ENCODE data around the gene MYD88.
A peak's percentile ranks its signal among the peaks of the same experiment; 100 is the strongest.

The MYD88 gene

GRCh38 chr3:38153221-38153620, 14.8 kb downstream of the MYD88 start:
- TF ChIP-seq TEAD4 (IDR thresholded peaks at IDR 0.05) (no peak), CREB1 (IDR thresholded peaks at IDR 0.05; ENCODE audit: low read depth) (no peak), USF1 (IDR thresholded peaks at IDR 0.05) (no peak), TAF1 (IDR thresholded peaks at IDR 0.05; ENCODE audit: low read depth) (no peak), MAX (IDR thresholded peaks at IDR 0.05) (no peak), EGR1 (IDR thresholded peaks at IDR 0.05) (no peak)

- TF ChIP-seq EP300 (IDR thresholded peaks at IDR 0.05; ENCODE audit: borderline replicate concordance), result peak; percentile 57; the same call in 1 of the 2 replicates
- peak; percentile 44; the same call in 1 of the 2 replicates for TF ChIP-seq TEAD4 (IDR thresholded peaks at IDR 0.05)
- TF ChIP-seq TCF12 (IDR thresholded peaks at IDR 0.05; ENCODE audit: low read depth), result peak; percentile 34; the same call in 1 of the 2 replicates
- TF ChIP-seq CEBPB (IDR thresholded peaks at IDR 0.05), result peak; percentile 96
- TF ChIP-seq MAX (IDR thresholded peaks at IDR 0.05), result peak; percentile 55
- TF ChIP-seq ZBTB7A (IDR thresholded peaks at IDR 0.05; ENCODE audit: low read depth), result no peak
- TF ChIP-seq RAD21 (IDR thresholded peaks at IDR 0.05; ENCODE audit: low read depth), result no peak
- TF ChIP-seq CREB1 (IDR thresholded peaks at IDR 0.05; ENCODE audit: low read depth), result peak; percentile 69
- peak; percentile 46; the same call in 1 of the 2 replicates for TF ChIP-seq NFIC (IDR thresholded peaks at IDR 0.05)
- TF ChIP-seq FOXM1 (IDR thresholded peaks at IDR 0.05; ENCODE audit: borderline replicate concordance, low read depth), result peak; percentile 24; the same call in 1 of the 2 replicates
- no peak for TF ChIP-seq YY1 (IDR thresholded peaks at IDR 0.05; ENCODE audit: low read depth)
- TF ChIP-seq EGR1 (IDR thresholded peaks at IDR 0.05), result no peak
- TF ChIP-seq TAF1 (IDR thresholded peaks at IDR 0.05; ENCODE audit: low read depth), result no peak
- TF ChIP-seq REST (IDR thresholded peaks at IDR 0.05; ENCODE audit: low read depth), result no peak; the same call in 1 of the 2 replicates
Observed at GRCh38 chr3:38154033-38154494, 15.6 kb downstream of the MYD88 start.

GRCh38 chr3:38154625-38155255, 16.3 kb downstream of the MYD88 start:
- TF ChIP-seq ZBTB7A (IDR thresholded peaks at IDR 0.05; ENCODE audit: low read depth) (no peak), TEAD4 (IDR thresholded peaks at IDR 0.05) (peak; percentile 85), MAX (IDR thresholded peaks at IDR 0.05) (no peak), TCF12 (IDR thresholded peaks at IDR 0.05; ENCODE audit: low read depth) (no peak), FOXM1 (IDR thresholded peaks at IDR 0.05; ENCODE audit: borderline replicate concordance, low read depth) (no peak), EGR1 (IDR thresholded peaks at IDR 0.05) (peak; percentile 77), NFIC (IDR thresholded peaks at IDR 0.05) (0 out of 2 replicates have a peak, but pooled peaks have one; percentile 17), RAD21 (IDR thresholded peaks at IDR 0.05; ENCODE audit: low read depth) (no peak), CEBPB (IDR thresholded peaks at IDR 0.05) (no peak), YY1 (IDR thresholded peaks at IDR 0.05; ENCODE audit: low read depth) (no peak), USF1 (IDR thresholded peaks at IDR 0.05) (no peak), CREB1 (IDR thresholded peaks at IDR 0.05; ENCODE audit: low read depth) (no peak), EP300 (IDR thresholded peaks at IDR 0.05; ENCODE audit: borderline replicate concordance) (peak; percentile 41; the same call in 1 of the 2 replicates), TAF1 (IDR thresholded peaks at IDR 0.05; ENCODE audit: low read depth) (no peak), REST (IDR thresholded peaks at IDR 0.05; ENCODE audit: low read depth) (no peak)

GRCh38 chr3:38155825-38156224, 17.4 kb downstream of the MYD88 start:
- TF ChIP-seq RAD21 (IDR thresholded peaks at IDR 0.05; ENCODE audit: low read depth) (no peak), ZBTB7A (IDR thresholded peaks at IDR 0.05; ENCODE audit: low read depth) (no peak), NFIC (IDR thresholded peaks at IDR 0.05) (no peak), CREB1 (IDR thresholded peaks at IDR 0.05; ENCODE audit: low read depth) (no peak), REST (IDR thresholded peaks at IDR 0.05; ENCODE audit: low read depth) (no peak), EP300 (IDR thresholded peaks at IDR 0.05; ENCODE audit: borderline replicate concordance) (no peak), TEAD4 (IDR thresholded peaks at IDR 0.05) (no peak), TCF12 (IDR thresholded peaks at IDR 0.05; ENCODE audit: low read depth) (no peak), USF1 (IDR thresholded peaks at IDR 0.05) (no peak), FOXM1 (IDR thresholded peaks at IDR 0.05; ENCODE audit: borderline replicate concordance, low read depth) (no peak), MAX (IDR thresholded peaks at IDR 0.05) (no peak), EGR1 (IDR thresholded peaks at IDR 0.05) (no peak)
